Skeletal muscle cell (primary cell): ENCODE results near the gene ABCC11.
"Not testable (repeated sequence)": the region's sequence is repeated elsewhere in the genome, so short reads cannot be mapped to it uniquely, and the experiment has no call there.

Experiments used
- DNase-seq: peaks from one replicate; pipeline ENCODE4 v3.0.0-alpha.2; 2010; ENCODE audit warnings: low read depth
- H3K4me3 ChIP-seq: 2 replicates; pipeline ENCODE4 v1.5.1; 2011; ENCODE audit warnings: low read depth, mild to moderate bottlenecking, control low read depth, low read length, moderate library complexity

Gene ABCC11

DNA sequence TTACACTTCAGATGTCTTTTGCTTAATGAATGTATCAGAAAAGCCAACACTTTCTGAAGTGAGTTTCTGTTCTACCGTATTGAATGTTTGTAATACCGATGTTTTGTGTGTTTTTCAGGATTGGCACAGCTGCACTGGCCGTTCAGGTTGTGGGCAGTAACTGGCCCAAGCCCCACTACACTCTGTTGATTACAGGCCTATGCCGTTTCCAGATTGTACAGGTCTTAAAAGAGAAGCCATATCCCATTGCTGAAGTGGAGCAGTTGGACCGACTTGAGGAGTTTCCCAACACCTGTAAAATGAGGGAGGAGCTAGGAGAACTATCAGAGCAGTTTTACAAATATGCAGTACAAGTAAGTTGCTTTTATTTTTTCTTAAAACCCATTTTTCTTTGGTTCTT, 4.7 kb upstream of the ABCC11 start:
- DNase-seq: no peak
- H3K4me3 ChIP-seq: no peak overlapping the region

DNA sequence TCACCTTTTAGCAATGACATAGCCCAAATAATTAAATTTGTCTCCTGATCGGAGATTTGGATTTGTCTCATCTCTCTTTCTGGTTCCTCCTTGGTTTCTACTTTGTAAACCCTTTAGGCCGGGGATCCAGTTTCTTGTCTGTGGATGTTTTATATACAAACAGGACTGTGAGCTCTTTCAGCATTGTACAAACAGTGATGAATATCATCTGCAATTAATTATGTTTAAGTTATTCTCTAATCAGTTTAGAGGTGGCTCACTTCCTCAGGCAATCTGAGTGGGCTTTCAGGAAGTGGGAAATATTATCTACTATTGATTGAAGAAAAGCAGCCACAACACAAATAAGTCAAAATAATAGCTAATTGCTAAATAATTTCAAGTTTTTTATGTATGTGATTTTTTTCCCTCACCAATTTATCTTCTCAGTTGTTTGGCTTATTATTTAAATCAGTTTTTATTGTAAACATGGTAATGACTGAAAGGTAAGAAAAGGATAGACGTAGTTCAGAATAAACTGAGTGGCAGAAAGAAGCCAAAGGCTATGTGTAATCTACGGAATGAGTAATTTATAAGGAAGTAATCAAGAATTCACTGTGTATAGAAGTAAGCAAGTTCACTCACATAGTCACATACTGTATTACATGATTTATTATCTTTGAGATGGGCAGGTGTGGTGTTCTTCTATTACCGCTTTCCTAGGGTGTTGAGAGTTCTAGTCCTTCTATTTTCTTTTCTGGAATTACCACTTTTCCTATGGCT, 3.4 kb upstream of the ABCC11 start:
- no peak for DNase-seq
- no peak overlapping the region for H3K4me3 ChIP-seq

DNA sequence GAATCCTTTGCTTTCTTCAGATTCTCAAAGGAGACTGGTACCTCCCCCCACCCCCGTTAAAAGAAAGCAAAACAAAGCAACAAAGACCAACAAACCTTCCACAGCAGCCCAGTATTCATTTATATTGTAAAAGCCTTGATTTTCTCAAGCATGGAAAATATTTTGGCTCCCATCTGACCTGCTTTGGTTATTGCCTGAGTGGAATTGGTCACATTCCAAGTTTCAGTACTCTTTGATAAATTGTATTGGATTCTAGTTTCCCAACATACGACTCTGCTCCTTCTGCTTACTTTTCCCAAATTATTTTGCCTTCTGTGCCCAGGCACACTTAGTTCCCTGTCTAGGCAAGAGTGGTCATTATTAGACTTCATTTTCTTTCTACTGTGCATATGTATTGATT, 1.3 kb downstream of the ABCC11 start:
- H3K4me3 ChIP-seq: no peak overlapping the region
- no peak for DNase-seq

DNA sequence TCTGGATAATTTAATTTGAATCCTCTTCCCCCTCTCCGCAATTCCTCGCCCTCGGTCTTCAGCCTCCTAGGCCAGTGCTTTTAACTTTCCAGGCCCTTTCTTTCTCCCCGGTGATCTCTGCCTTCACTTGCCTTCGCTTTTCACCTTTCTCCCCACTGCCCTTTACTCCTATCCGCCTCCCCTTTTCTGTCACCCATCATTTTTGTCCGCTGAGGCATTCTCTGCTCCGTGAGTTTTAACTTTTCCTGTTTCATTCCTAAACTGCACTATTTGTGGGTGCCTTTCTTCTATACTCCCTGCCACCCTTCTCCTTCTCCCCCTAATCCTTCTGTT, 2.5 kb downstream of the ABCC11 start:
- peak overlapping the region; percentile 63 for H3K4me3 ChIP-seq
- no peak for DNase-seq

DNA sequence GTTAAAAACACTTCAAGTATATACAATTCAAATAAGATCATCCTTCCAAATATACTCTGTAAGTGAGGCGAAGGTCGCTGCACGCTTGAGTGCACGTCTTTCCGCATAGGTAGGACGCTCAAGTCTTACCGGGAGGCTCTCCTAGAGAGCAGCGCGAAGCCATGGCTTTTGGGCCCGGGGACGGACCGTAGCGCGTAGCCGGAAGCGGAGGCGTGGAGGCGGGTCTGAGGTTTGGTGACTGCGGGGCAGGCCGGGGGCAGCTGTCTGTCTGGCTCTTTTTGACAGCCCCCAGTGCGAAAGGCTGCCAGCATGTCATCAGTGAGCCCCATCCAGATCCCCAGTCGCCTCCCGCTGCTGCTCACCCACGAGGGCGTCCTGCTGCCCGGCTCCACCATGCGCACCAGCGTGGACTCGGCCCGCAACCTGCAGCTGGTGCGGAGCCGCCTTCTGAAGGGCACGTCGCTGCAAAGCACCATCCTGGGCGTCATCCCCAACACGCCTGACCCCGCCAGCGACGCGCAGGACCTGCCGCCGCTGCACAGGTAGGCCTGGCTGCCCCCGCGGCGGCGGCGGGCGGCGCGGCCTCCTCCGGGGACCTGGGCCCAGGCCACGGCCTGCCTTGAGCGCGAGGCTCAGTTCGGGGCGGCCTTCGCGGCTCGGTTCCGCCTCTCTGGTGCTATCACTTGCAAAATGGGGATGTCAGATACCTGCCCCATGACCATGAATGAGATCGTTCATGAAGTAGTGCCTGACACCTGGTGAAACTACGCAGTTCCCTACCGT, 3.1 kb downstream of the ABCC11 start, which contains the start of gene LONP2:
LONP2 (plus strand) TSS at position 221 of the 783 bp plus-strand sequence; CDS start at position 310, 89 bp downstream.
- DNase-seq: peak; percentile 66
- H3K4me3 ChIP-seq: peak within 1 kb of the TSS; percentile 63

DNA sequence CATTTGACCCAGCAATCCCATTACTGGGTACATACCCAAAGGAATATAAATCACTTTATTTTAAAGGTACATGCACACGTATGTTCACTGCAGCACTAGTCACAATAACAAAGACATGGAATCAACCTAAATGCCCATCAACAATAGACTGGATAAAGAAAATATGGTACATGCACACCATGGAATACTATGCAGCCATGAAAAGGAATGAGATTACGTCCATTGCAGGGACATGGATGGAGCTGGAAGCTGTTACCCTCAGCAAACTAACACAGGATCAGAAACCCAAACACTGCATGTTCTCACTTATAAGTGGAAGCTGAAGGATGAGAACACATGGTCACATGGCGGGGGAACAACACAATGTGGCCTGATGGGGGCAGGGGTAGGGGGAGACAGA, 7.2 kb downstream of the ABCC11 start:
- H3K4me3 ChIP-seq, DNase-seq: not testable (repeated sequence)

DNA sequence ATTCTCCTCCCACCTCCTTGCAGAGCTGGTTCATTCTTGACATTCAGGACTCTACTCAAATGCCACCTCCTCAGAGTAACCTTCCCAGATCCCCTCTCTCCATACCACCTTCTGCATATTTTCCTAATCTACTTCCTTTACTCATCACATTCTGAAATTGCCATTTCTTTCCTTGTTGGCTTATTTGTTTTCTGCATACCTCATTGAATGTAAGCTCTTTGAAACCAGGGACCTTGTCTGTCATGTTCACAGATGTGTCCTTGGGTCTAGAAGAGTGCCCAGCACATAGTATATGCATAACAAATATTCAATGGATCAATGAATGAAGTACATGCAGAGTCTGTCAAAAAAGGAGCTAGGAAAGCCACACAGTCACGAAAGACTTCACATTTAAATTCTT, 11.1 kb downstream of the ABCC11 start:
- DNase-seq: no peak

DNA sequence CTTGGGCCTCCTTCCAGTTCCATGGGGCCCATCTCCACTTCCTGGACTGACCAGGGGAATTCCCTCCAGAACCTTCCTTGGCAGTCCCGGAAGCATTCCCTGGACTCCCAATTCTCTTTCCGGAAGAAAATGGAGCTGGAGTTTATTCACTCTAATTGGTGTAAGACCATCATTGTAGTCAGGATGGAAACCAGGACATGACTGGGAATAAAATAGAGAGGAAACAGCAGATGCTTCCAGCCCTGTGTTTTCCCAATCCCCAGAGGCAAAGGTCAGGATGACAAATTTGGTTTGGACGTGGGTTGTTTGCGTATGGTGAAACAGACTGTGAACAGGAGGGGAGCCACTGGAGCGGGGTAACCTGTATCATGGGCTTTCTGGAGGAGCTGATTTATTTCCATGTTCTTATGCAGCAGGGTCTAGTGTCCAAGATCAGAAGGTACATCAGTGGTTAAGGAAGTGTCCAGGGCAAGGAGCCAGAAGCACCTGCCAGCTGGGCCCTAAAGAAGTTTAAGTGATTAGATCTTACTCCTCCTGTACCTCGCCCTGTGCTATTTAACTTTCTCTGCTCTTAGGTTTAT, 11.7 kb downstream of the ABCC11 start:
- H3K4me3 ChIP-seq: no peak overlapping the region
- no peak for DNase-seq

More for the DNA sequence above, 11.1 kb downstream of the ABCC11 start:
- no peak overlapping the region for H3K4me3 ChIP-seq

DNA sequence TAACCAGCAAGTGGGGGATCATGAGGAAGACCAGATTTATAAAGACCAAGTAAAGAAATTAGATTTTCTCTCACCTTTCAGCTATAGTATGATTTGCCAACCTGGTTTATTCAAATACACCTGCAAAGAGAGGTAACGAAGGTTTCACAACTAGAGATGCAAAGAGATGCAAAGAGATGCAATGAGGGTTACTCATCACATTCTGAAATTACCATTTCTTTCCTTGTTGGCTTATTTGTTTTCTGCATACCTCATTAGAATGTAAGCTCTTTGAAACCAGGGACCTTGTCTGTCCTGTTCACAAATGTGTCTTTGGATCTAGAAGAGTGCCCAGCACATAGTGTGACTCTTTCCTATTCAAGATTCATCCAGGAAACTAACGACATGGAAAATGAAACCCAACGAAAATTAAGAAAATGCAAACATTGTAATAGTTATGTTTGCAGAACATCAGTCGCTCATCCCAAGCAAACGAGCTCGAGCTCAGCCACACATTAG, 12.2 kb downstream of the ABCC11 start:
- no peak overlapping the region for H3K4me3 ChIP-seq
- no peak for DNase-seq

DNA sequence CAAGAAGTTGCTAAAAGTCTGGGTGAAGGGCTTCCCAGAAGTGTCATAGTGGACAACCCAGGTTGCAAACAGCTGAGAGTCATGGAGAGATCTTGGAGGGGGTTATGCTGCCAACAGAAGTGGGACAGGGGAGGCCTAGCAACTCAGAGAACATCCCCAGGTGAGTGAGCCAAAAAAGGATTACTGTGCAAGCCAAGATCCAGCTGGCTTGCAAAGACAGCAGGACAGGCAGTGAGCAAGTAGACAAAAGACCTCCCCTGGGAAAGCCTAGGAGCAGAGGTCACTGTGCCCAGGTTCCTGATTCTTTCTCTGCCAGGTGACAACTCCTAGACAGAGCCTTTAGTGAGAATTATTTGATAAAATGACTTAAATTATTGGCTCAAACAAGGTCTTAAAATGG, 12.7 kb downstream of the ABCC11 start:
- no peak for DNase-seq
- no peak overlapping the region for H3K4me3 ChIP-seq

DNA sequence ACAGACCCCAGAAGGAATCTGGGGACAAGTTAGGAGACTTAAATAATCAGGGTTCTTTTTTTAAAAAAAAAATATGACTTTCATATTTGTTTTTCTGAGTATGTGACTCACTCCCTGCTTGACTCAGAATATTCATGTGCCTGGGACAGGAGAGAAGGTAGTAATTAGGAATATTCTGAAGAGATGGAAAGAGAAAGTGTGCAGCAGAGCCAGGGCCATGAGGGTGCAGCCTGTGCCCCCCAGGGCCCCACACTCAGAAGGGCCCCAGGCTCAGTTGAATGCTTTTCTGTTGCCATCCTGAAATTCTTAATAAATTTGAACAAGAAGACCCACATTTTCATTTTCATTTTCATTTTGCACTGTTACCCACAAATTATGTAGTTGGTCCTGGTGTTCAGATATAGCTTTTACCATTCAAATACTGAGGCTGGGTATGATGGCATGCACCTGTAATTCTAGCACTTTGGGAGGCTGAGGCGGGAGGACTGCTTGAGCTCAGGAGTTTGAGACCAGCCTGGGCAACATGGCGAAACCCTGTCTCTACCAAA, 14.8 kb downstream of the ABCC11 start:
- DNase-seq: no peak
- no peak overlapping the region for H3K4me3 ChIP-seq

DNA sequence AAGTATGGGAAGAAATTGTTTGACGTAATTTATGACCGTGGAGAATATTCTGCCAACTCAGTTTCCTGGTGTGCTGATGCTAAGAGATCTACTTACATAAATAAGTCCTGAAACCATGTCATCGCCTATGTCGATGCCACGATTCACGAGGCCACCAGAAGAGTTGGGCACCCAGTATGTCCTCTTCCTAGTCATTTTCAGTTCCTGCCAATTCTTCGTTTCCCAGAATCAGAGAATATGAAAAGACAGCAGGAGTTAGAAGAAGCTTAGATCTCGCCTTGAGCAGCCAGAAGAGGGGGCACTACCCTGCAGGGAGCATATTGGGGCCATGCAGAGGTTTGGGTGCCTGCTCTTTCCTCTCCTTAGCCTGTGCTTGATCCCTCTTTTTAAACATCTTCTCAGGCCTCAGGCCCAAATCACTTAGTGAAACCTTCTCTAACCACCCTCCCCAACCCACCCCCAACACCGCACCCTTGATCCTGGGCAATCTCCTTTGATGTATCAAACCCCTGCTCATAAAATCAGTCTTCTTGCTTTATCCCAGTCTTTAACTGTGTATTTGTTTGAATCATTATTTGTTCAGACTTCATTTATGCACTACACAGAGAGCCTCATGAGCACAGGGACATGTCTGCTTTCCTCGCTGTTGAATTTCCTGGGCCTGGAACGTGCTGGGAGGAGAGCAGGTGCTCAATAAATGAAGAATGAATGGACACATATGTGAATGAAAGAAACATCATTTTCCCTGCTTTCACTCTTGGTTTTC, 15.4 kb downstream of the ABCC11 start:
- DNase-seq: no peak

DNA sequence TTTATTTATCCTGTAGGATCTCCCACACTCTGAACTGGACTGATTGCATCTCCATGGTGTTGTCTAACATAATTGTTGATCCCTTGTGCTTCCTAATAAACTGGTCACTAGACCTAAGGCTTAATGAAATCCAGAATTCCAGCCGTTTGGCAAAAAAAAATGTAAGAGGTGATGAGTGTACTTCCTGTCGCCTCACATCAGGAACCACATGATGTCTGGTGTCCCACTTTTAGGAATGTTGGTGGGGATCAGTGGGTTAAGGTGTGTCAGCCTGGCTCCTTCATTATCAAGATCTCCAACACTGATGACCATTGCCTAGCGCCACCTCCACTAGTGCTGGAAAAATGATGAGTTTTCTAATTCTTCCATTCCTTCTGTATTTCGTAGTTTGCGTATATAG, 21.9 kb downstream of the ABCC11 start:
- no peak for DNase-seq
- H3K4me3 ChIP-seq: no peak overlapping the region

More for the DNA sequence above, 15.4 kb downstream of the ABCC11 start:
- no peak overlapping the region for H3K4me3 ChIP-seq

DNA sequence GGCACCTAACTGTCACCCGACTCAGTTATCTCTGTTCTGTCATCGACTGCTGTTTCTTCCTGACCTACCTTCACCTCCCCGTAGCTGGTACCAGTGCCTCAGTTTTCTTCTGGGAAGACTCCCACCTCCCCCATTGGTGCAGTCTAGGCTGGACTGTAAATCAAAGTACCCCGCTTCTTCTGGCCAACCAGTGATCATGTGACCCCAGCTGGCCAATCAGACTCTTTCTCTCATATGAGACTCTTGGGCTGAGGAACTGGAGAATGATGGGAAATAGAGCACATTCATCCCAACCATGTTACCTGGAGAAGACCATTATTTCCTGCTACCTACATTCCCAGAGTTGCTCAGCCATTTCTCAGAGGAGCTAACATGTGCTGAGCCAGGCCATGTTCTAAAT, 23.8 kb downstream of the ABCC11 start:
- no peak for DNase-seq

DNA sequence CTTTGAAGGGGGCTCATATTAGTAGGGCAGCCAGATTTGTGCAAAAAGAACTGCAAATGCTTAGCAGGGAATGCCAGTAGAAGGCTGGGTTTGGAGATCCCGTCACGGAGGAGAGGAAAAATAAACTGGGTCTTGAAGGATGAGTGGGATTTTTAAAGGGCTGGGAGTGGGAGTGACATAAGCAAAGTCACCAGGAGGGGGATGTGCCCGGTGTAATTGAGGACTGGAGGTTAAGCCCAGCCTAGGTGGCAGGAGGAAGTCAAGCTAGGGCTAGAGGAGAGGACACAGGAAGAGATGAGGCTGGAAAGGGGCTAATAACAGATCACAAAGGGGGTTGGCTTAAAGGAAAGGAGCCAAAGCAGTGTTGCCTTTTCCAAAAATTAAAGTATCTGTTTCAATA, 26.4 kb downstream of the ABCC11 start:
- H3K4me3 ChIP-seq: no peak overlapping the region
- no peak for DNase-seq

More for the DNA sequence above, 23.8 kb downstream of the ABCC11 start:
- no peak overlapping the region for H3K4me3 ChIP-seq

DNA sequence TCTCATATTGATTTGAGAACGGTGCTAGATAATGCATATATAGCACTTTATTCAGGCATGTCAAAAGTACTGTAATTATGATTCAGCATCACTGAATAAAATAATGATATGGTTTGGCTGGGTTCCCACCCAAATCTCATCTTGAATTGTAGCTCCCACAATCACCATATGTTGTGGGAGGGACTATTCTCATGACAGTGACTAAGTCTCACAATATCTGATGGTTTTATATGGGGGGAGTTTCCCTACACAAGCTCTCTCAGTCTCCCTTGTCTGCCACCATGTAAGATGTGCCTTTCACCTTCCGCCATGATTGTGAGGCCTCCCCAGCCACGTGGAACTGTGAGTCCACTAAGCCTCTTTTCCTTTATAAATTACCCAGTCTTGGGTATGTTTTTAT, 28.9 kb downstream of the ABCC11 start:
- DNase-seq: no peak
- no peak overlapping the region for H3K4me3 ChIP-seq

DNA sequence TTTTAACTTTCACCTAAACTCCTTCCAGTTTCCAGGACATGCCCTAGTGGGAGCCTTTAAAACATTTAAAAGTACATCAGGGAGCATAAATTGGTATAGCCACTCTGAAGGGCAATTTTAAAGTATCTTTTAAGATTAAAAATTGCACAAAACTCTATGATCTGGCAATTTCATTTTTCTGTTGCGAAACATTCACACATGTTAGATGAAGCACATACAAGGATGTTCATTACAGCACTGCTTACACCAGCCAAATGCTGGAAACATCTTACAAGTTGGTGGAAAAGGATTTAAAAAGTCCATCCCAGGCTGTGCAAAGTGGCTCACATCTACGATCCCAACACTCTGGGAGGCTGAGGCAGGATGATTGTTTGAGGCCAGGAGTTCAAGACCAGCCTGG, 29.6 kb downstream of the ABCC11 start:
- no peak overlapping the region for H3K4me3 ChIP-seq
- DNase-seq: no peak

DNA sequence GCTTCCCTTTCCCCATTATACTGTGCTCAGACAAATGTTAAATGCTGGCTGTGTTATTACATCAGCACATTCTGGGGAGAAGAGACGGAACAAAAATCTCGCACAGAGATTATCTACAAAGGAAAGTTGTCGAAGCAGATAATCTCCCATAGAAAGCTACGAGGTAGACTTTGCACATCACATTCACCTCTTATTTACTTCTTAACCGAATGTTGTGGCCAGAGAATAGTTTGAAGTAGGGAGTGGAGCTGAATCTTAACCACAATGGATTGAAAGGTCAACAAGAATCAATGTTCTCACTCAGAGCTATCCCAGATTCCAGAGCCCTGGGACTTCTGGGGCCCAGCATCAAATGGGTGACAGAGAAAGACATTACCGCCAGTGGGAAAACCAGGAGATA, 31.6 kb downstream of the ABCC11 start:
- no peak overlapping the region for H3K4me3 ChIP-seq
- no peak for DNase-seq

DNA sequence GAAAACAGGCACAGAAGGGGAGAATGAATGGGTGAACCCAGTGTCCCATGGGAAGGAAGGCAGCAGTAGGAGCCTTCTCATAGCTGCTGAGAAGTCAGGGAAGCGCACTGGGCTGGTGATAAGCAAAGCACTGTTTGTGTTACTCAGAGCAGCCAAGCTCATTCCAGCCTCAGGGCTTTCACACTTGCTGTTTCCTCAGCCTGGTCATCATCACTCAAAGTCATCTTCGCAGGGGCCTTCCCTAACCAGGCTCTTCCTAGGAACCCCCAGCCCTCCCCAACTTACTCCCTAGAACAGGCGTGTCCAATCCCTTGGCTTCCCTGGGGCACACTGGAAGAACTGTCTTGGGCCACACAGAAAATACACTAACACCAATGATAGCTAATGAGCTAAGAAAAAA, 35.3 kb downstream of the ABCC11 start:
- no peak overlapping the region for H3K4me3 ChIP-seq
- no peak for DNase-seq
